ENCODE results near the gene SIDT2.
"Not testable (repeated sequence)": the region's sequence is repeated elsewhere in the genome, so short reads cannot be mapped to it uniquely, and the experiment has no call there.

GRCh38 chr11:117208710-117209109, 30.2 kb downstream of the SIDT2 start:
- TF ChIP-seq CTCF, POLR2A (IDR thresholded peaks at IDR 0.05): not testable (repeated sequence)
